Adrenal gland (tissue), 5 donors: ENCODE measurements around the gene LY9.

ENCODE experiments used
- POLR2A ChIP-seq, 2 donors: fragments of 450-650 bp; IDR thresholded peaks; one replicate each; pipeline ENCODE4 v1.6.1; 2017; ENCODE audit warnings: antibody characterized with exemption in 2 of 2, mild to moderate bottlenecking in 2 of 2, moderate library complexity in 1 of 2
- TF ChIP-seq, protein P1 (sequence below), 6 experiments: fragments of 450-650 bp in 4 of 6; fragments of 200-600 bp in 2 of 6; sonication (generic) in 1 of 6; IDR thresholded peaks; 1 replicate in 5 of 6; 2 replicates in 1 of 6; pipeline versions ENCODE4 v1.5.1 to v1.8.0; 2016 to 2021; ENCODE audit warnings: antibody characterized with exemption in 6 of 6, mild to moderate bottlenecking in 2 of 6, moderate library complexity in 1 of 6
- donor health status: DM: no; HTN: no; CAD: no.

DNA sequence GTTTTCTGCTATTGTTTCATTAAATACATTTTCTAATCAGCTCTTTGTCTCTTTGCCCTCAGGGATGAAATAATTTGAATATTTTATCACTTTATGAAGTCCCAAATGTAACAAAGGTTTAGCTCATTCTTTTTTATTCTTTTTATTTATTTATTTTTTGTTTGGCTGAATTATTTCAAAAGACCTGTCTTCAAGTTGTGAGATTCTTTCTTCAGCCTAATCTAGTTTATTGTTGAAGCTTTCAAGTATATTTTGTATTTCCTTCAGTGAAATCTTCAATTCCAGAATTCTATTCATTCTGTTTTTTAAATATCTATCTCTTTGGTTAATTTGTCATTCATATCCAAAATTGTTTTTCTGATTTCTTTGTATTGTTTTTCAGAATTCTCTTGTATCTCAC is 10.8 kb downstream of the LY9 start:
- TF ChIP-seq, protein P1, sequence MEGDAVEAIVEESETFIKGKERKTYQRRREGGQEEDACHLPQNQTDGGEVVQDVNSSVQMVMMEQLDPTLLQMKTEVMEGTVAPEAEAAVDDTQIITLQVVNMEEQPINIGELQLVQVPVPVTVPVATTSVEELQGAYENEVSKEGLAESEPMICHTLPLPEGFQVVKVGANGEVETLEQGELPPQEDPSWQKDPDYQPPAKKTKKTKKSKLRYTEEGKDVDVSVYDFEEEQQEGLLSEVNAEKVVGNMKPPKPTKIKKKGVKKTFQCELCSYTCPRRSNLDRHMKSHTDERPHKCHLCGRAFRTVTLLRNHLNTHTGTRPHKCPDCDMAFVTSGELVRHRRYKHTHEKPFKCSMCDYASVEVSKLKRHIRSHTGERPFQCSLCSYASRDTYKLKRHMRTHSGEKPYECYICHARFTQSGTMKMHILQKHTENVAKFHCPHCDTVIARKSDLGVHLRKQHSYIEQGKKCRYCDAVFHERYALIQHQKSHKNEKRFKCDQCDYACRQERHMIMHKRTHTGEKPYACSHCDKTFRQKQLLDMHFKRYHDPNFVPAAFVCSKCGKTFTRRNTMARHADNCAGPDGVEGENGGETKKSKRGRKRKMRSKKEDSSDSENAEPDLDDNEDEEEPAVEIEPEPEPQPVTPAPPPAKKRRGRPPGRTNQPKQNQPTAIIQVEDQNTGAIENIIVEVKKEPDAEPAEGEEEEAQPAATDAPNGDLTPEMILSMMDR (IDR thresholded peaks at IDR 0.05): no peak
- TF ChIP-seq POLR2A (IDR thresholded peaks at IDR 0.05): no peak
